Measurements from ENCODE around the gene SUPT4H1.
A peak's percentile ranks its signal among the peaks of the same experiment; 100 is the strongest.
"Not testable (repeated sequence)": the region's sequence is repeated elsewhere in the genome, so short reads cannot be mapped to it uniquely, and the experiment has no call there.

Gene SUPT4H1

DNA sequence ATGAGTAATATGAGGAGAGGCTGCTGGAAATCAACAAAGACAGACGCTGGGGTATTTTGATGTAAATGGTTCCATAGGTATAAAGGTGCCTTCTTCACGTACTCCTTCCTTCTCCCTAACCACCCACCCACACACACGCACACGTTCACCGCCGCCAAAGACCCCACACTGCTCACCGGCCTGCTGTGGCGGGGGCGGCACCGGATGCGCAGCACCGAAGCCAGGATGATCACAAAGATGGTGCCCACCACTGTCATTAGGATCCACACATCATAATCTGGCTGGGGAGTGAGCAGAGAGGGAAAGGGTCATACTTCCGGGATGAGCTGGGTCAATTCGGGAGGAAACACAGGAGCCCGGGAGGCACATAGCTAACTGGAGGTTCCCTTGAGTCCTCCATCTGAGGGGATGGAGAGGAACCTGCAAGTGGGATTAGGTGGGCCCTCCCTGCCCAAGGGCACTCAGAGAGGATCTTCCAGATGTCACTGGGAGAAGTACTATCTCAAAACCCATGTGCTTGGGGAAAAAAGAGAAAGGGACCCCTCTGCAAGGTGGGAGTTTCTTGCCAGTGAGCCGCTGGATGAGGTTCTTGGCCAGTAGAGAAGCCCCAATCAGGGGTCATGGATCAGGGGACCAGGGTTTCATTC is 10.5 kb upstream of the SUPT4H1 start:
- no peak for DNase-seq

DNA sequence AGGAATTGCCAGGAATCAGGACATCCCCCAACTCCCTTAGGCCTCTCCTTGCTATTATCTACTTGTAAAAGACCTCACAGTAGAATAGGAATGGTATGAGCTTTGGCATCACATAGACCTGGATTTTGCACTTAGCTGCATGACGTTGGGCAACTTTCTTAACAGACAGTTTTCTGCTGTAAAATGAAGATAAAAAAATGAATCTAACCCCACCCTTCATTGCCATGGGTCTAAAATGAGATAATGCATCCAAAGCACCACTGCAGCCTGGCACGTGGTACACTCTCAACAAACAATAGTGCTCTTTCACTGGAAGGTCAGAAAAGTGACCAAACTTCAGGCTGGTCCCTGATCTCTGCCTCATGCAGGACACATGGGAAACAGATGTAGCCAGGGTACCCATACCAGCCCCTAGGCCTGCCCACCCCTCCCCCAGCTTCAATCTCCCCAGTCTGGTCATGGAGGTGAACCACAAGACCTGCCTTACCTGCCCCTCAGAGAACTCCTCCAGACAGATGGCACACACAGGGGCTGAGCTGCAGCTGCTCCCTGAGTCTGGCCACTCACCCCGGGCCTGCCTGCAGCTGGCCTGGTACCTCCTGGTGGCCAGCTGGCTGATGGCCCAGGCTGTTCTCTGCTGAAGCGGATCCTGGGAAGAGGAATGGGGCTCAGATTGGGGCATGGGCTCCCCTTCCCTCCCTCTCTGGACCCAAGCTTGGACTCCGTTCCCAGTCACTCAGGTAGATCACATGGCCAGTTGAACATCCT is 8.5 kb upstream of the SUPT4H1 start:
- DNase-seq: no peak

DNA sequence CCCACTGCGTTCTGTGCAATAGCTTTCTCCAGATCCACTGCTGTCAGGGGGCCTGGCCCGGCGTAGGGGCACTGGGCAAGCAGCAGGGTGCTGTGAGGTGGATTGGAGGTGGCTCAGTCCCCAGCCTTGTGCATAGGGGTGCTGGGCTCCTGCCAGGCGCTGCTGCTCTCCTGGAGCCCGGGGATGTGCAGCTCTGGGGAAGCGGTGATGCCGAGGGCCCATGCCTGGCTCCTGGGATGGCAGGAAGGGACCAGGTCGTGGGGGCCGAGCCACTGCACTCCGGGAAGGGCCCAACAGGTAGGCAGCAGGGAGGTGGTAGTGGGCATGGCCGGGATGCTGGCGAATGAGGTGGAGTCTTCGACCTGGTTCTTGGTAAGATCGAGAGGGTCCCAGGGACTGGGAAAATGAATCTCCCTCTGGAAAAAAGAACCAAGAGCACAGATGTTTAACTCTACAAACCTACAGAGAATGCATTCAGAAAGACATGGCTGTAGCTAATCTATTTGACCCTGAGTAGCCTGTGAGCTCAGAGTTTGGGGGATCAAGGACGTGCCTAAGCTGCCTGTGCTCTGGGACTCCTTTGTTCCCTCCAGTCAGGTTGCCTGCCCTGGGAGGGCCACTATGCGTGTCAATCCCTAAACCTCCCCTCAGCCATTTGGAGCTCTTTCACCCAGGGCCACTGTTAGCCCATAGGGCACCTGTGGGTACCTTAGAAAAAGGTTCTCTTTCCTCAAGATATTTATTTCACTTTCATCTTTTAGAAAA is 6.6 kb upstream of the SUPT4H1 start:
- DNase-seq: no peak

DNA sequence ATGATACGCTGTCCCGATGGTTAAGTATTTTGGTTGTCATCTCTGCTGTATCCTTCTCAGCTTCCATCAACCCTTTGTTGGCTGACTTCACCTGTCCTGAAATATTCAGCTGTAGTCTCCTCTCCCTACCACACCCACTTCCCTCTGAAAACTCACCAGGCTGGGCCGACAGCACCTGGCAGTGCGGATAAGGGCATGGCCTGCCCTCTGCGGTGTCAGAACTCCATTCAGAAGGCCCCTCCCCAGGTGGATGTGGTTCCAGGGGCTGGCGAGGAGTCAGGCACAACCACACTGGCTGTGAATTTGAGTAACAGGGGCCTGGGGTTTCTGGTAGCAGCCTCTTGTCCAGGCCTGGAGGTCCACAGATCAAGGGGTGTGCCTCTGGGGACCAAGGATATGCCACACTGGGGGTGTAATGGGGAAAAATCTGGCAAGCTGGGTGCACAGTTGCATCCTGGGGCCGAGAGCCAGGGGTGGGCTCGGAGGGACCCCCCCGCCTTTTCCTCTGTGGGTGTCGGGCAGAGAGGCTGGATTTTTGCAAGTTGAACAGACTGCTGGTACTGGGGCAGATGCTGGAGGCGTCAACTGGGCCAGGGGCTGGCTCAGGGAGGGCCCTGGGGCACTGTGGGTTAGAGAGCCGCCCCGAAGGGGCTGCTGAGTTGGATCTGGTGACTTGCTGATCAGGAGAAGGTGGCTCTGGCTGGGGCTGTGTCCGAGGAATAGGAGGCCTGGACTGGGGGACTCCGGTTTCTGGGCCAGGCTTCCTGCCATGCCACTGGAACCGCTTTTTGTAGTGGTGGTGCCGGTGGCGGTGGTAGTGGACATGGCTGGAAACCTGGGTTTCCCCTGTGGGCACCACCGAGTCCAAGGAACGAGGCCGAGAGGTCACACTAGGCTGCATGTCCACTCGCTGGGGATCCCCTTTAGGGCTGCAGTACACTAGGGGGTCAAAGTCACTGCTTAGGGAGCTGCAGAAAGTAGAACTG is 5.6 kb upstream of the SUPT4H1 start:
- DNase-seq: no peak

DNA sequence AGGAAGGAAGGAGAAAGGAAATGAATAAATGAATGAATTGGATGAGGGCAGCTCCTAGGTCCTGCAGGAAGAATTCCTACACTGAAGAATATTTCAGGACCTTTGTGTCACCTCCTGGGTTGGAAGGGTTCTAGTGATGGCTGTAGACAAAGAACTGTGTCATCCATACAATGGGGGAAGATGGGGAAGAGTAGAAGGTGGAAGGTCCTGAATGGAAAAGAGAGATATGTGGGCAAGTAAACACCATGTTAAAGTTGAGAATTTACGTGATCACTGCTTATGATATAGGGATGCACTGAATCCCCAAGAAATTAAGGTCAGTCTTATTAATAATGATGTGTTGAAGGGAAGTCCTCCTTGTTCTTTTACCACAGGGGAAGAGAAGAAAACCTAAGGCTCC is 4.2 kb upstream of the SUPT4H1 start:
- no peak for DNase-seq

DNA sequence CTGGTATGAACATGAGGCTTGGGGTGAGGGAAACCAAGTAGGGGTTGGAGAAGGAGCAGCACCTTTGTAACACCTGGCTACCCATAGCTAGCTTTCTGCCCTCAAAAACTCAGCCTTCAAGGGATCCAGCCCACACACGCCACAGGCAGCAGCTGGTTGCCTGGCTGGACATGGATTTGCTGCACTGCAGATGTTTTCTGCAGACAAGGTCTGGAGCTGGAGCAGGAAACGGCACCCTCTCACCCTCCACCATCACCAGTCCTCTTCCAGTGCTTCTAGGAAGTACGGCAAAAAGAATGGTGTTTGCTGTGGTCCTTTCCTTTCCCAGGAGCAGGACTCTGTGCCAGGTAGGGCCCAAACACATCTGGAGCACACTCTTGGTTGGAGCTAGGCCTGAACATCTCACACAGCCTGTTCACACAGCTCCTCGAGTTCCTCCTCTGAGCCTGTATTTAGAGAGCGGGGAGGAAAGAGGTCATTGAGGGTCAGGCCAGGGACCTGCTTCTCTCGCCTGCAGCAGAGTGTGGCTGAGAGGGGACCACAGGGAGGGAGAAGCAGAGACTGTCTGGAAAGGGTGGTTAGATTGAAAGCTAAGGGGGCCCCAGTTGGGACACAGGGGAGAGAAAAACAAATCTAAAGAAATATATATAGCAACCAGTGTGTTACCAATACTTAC is 2.7 kb upstream of the SUPT4H1 start:
- no peak for DNase-seq

DNA sequence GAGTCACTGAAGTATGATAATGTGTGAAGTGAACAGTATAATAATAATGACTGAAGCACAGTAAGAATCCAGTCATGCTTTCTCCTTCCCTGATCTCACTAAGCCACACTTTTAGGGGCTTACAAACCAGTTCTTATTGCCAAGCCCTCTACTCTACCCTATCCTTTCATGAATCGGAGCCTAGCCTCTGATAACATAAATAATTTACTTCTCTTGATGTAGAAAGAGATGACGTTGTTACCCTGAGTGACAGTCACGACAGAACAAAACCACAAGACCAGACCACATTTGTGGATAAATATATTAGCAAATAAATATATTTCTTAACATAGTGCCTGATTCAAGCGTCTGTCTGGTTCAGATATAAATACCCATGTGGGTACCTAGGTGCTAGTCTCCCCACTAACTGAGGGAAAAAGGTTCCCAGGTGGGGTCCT is 1.4 kb upstream of the SUPT4H1 start:
- DNase-seq: no peak

DNA sequence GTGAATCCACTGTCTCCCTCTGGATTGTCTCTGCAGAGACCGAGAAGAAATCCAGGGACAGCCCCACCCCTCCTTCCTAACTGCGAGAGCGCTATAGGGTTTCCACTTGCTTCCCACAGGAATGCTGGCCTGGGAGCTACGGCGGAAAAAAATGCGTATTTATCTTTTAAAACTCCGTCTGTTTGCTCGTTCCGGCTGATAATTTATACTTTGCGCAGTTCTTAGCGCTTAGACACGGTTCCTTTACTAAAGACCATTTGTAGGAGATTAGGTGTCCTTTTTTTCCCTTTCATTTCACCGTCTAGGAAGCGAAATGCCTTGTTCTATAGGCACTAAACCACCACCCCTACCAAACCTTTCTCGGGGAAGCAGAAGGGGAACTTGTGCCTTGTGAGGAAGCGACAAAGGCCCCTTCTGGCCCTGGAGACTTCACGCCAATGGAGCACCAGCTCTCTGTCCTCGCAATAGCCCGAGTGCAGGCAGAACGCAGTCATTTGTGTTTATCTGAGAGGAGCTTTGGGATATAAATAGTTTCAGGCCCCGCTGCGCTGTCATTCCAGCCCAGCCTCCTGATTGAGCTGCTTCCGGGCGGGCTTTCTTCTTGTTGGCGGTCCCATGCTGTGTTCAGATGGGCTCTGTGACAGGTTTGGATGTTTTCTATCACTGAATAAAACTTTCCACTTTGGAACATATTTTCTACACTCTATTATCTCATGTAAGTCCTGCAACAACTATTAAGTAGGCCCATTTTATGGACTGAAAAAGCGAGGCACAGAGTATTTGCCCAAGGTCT is 791 bp upstream of the SUPT4H1 start:
- peak; percentile 57 for DNase-seq

DNA sequence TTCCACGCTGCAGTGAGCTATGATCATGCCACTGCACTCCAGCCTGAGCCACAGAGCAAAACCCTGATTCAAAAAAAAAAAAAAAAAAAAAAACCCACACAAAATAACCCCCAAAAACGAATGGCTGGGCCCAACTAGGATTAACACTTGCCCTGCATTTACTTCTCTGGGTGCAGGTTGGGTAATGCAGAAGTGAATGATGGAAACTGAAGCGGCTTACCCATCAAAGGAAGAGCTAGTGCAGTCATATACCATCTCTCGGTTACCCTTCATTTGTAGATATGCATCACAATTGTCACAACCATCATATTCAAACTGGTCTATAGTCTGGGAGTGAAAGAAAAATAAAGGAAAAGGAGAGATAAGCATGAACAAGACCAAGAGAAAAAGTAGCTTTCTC is 819 bp downstream of the SUPT4H1 start:
- no peak for DNase-seq

DNA sequence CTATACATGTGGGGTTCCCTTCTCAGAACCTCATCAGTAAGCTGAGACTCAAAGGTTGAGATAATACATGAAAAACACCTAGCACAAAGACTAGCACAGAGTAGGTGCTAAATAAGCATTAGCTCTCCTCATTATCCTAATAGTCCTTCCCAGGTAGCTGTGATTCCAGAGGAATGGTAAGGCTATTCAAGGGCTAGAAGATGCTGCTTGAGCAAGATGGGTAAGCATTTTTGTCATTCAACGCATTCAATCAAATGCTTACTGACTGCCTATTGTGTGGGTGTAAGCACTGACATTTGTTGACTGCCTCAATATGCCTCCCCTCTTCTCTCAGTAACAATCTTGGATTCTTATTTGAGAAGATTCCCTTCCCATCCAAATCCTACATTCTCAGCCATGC is 4.0 kb downstream of the SUPT4H1 start:
- no peak for DNase-seq

DNA sequence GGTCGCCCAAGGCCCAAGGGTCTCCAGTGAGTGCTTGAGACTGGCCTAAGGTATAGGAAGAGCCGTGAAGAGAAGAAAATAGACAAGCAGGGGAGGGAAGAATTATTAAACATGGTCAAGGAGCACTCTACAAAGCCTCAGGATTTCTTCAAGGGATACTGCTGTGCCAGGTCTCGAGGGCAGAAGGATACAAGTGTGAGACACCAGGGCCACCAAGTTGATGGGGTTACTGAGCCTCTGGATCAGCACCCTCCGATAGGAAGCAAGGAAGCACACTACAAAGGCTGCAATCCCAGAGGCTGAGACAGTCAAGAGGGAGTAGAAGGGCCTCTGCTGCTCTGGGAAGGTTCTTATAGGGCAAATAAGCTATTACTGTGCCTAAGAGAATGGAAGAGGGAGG is 6.5 kb downstream of the SUPT4H1 start:
- no peak for DNase-seq

DNA sequence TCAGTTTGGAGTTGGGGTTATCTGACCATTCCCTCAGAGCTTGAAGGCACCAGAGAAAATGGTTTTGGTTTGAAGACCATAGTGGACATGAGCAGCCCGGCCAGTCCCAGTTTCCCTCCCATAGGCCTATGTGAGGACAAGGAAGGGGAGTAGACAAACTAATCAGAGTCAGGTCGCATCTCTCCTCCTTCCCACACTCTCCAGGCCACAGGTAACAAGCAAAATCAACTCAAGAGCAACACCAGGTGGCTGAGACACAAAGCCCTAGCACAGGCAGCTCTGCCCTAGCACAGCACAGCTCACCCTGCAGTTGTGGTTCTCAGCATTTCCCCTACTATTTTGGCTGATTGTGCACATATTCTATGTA is 7.2 kb downstream of the SUPT4H1 start:
- DNase-seq: no peak

DNA sequence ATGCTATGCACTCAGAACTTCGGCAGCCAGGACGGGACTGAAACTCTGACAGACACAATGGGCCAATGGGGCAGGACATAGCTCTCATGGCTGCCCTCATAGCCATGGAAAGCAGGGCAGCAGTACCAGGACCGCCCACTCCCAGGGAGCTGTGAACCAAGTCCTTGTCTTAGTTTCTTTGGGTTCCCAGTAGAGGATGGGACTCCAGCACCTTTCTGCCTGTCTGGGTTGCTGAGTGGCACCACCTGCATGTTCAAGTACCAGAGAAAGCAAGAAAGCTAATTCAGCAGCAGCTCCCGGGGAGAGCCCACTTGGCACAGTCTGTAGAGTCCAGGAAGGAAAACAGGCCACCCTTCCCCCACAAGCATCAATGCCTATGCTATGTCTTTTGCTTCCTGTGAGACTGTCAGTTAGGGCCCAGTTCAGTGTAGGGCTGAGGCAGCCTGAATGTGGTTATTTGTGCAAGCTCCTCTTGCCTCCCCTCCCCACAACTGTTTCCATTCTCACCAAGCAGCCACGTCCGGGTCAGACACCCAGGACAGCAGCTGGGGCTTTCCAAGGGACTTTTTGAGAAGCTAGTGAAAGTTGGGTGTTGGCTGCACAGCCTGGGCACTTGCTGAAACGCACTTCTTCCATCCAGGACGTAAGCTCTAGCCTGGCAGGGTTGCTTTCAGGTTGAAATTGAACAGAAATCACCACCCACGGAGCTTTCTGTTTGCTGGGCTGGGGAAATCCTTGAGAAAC is 7.8 kb downstream of the SUPT4H1 start:
- DNase-seq: no peak

DNA sequence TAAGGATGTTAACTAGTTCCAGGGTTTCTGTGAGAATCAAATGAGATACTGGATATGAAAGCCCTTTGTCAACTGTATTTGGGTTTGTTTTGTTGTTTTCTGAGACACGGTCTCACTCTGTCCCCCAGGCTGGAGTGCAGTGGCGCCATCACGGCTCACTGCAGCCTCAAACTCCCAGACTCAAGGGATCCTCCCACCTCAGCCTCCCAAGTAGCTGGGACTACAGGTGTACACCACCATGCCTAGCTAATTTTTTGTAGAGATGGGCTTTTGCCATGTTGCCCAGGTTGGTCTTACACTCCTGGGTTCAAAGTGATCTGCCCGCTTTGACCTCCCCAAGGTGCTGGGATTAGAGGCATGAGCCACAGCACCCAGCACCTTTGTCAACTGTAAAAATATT is 8.9 kb downstream of the SUPT4H1 start:
- DNase-seq: no peak

DNA sequence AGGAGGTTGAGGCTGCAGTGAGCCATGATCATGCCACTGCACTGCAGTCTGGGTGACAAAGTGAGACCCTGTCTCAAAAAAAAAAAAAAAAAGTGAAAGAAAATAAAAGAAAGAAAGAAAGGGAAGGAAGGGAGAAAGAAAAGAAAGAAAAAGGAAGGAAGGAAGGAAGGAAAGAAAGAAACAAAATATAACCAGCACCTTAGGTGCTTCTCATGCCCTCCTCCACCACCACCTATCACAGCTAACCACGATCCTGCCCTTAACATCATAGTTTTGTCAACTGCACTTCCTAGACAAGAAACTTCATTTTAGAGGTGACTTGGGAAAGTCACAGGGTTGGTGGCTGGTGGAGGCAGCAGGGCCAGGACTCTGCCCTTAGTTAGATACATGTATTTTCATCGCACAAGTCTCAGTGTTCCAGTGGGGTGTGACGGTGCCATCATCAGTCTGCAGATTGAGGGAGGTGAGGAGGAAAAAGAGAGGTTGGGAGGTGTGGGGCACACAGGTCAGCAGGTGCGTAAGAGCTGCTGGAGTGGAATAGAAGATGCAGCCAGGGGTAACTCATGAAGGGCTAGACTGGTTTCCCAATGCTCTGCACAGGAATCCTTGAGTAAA is 10.0 kb downstream of the SUPT4H1 start:
- no peak for DNase-seq

DNA sequence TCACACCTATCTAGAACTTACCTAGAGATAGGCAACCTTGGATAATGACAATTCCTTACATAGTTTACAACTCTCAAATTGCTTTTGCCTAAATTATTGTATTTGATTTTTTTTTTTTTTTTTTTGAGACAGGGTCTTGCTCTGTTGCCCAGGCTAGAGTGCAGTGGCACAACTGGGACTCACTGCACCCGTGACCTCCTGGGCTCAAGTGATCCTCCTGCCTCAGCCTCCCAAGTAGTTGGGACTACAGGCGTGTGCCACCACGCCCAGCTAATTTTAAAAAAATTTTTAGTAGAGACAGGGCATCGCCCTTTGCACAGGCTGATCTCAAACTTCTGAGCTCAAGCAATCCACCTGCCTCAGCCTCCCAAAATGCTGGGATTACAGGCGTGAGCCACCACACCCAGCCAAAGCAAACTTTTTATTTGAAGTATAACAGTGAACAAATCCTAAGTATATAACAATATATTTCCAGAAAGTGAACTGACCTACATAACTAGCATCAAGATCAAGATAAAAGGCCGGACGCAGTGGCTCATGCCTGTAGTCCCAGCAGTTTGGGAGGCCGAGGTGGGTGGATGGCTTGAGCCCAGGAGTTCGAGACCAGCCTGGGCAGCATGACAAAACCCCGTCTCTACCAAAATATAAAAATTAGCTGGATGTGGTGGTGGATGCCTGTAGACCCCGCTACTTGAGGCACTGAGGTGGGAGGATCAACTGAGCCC is 10.7 kb downstream of the SUPT4H1 start:
- not testable (repeated sequence) for DNase-seq

DNA sequence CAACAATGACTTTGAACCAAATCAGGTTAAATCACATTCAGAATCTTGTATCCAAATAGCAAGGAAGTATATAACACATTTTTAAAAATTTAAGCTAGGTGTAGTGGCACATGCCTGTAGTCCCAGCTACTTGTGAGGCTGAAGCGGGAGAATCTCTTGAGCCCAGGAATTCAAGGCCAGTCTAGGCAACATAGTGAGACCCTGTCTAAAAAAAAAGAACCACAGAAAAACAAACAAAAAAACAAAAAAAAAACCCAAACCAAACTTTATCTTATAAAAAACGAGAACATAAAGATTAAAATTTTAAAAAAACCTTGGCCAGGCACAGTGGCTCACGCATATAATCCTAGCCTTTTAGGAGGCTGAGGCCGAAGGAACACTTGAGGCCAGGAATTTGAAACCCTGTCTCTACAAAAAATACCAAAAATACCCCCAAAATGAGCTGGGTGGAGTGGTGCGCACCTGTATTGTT is 11.6 kb downstream of the SUPT4H1 start:
- DNase-seq: no peak

DNA sequence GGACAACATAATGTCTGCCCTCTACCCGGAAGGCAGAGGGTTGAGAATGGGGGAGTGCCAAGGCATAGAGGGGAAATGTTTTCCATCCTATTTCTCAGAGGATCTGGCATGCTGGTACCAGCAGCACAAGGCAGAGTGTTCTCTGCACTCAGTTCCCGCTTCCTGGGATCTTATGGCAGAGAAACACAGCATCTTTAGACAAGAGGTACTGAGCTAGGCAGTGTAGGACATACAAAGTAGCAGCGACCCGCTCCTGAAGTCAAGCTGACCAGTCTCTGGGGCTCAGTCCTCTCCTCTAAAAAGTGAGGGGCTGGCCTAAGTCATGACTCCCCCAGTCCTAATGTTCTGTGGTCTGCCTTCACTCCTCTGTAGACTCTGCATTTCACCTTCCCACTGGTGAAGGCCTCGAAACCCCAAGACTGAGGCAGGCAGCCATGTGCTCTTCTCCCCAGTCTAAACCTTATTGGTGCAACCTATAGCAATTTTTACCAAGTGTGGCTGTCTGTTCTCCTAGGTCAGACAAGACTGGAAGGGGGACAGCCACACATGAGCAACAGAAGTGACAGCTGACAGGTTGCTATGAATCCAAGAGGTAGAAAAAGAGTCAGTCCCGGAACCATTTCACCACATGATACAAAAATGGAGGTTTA is 12.1 kb downstream of the SUPT4H1 start:
- no peak for DNase-seq

All from NCI-H69 (cell line).